Upper lobe of left lung (tissue), 4 donors: Measurements from ENCODE around the gene PHACTR1.

Source experiments
- POLR2A ChIP-seq, 4 donors: fragments of 450-650 bp; IDR thresholded peaks; one replicate each; pipeline ENCODE4 v1.5.1; 2016 to 2017; ENCODE audit warnings: antibody characterized with exemption in 4 of 4, mild to moderate bottlenecking in 2 of 4
- POLR2AphosphoS5 ChIP-seq, 2 donors: sonication (generic); formaldehyde crosslinking; IDR thresholded peaks; one replicate each; pipeline ENCODE4 v1.5.1; 2017; ENCODE audit warnings: antibody characterized with exemption in 2 of 2
- TF ChIP-seq, protein P1 (sequence below), 6 experiments: fragments of 450-650 bp in 4 of 6; fragments of 200-600 bp in 2 of 6; sonication (generic) in 2 of 6; IDR thresholded peaks; one replicate each; pipeline ENCODE4 v1.5.1; 2016 to 2019; ENCODE audit warnings: antibody characterized with exemption in 6 of 6

DNA sequence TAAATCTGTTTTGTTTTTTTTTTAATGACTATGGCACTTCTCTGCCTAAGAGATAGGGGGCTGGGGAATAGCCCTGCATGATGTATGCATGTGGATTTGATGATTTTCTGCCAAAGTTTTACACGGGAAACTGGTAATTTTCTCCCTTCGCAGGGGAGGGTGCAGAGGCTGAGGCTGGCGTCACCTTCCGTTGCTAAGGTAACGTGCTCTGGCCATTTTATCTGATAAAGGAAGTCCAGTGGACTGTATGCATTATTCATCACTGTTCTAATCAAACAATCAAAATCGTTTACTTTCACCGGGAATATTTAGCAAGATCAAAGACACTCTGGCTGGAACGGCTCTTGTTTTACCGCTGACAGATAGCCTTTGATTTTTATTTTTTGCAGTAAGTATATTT lies 789 bp downstream of the PHACTR1 start:
- TF ChIP-seq, protein P1, sequence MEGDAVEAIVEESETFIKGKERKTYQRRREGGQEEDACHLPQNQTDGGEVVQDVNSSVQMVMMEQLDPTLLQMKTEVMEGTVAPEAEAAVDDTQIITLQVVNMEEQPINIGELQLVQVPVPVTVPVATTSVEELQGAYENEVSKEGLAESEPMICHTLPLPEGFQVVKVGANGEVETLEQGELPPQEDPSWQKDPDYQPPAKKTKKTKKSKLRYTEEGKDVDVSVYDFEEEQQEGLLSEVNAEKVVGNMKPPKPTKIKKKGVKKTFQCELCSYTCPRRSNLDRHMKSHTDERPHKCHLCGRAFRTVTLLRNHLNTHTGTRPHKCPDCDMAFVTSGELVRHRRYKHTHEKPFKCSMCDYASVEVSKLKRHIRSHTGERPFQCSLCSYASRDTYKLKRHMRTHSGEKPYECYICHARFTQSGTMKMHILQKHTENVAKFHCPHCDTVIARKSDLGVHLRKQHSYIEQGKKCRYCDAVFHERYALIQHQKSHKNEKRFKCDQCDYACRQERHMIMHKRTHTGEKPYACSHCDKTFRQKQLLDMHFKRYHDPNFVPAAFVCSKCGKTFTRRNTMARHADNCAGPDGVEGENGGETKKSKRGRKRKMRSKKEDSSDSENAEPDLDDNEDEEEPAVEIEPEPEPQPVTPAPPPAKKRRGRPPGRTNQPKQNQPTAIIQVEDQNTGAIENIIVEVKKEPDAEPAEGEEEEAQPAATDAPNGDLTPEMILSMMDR (IDR thresholded peaks at IDR 0.05) = no peak
- TF ChIP-seq POLR2A (IDR thresholded peaks at IDR 0.05) (no peak), POLR2AphosphoS5 (IDR thresholded peaks at IDR 0.05) (no peak)
